HEK293 (cell line): Measurements from ENCODE around the gene OSCP1.

ENCODE experiments used
- FEZF1 ChIP-seq: fragments of 450-650 bp; formaldehyde crosslinking; IDR thresholded peaks from 2 replicates; pipeline ENCODE4 v1.5.1; 2016; ENCODE audit warnings: missing biosample characterization, missing genetic modification characterization
- GLI4 ChIP-seq: fragments of 450-650 bp; formaldehyde crosslinking; IDR thresholded peaks from 2 replicates; pipeline ENCODE4 v1.5.1; 2016; ENCODE audit warnings: missing biosample characterization, missing genetic modification characterization
- KLF7 ChIP-seq: fragments of 450-650 bp; formaldehyde crosslinking; IDR thresholded peaks from 2 replicates; pipeline ENCODE4 v1.5.1; 2016; ENCODE audit warnings: missing biosample characterization, missing genetic modification characterization, borderline replicate concordance
- SCRT1 ChIP-seq: fragments of 450-650 bp; formaldehyde crosslinking; IDR thresholded peaks from 2 replicates; pipeline ENCODE4 v1.5.1; 2016; ENCODE audit warnings: missing biosample characterization, missing genetic modification characterization, borderline replicate concordance
- SP2 ChIP-seq: fragments of 450-650 bp; formaldehyde crosslinking; IDR thresholded peaks from 2 replicates; pipeline ENCODE4 v1.5.1; 2016; ENCODE audit warnings: missing biosample characterization, missing genetic modification characterization
- ZBTB17 ChIP-seq: fragments of 450-650 bp; formaldehyde crosslinking; IDR thresholded peaks from 2 replicates; pipeline ENCODE4 v1.5.1; 2016; ENCODE audit warnings: missing biosample characterization, missing genetic modification characterization
- ZEB2 ChIP-seq: fragments of 450-650 bp; formaldehyde crosslinking; IDR thresholded peaks from 2 replicates; pipeline ENCODE4 v1.5.1; 2016; ENCODE audit warnings: missing biosample characterization, missing genetic modification characterization
- ZNF10 ChIP-seq: fragments of 450-650 bp; formaldehyde crosslinking; IDR thresholded peaks from 2 replicates; pipeline ENCODE4 v1.5.1; 2017; ENCODE audit warnings: missing biosample characterization, missing genetic modification characterization
- ZNF16 ChIP-seq: fragments of 450-650 bp; formaldehyde crosslinking; IDR thresholded peaks from 2 replicates; pipeline ENCODE4 v1.5.1; 2016; ENCODE audit warnings: low read depth, missing biosample characterization, missing genetic modification characterization
- ZNF2 ChIP-seq: fragments of 450-650 bp; formaldehyde crosslinking; IDR thresholded peaks from 2 replicates; pipeline ENCODE4 v1.5.1; 2016; ENCODE audit warnings: missing biosample characterization, missing genetic modification characterization
- ZNF324 ChIP-seq: fragments of 450-650 bp; formaldehyde crosslinking; IDR thresholded peaks from 2 replicates; pipeline ENCODE4 v1.5.1; 2016; ENCODE audit warnings: missing biosample characterization, missing genetic modification characterization
- ZNF394 ChIP-seq: fragments of 450-650 bp; formaldehyde crosslinking; IDR thresholded peaks from 2 replicates; pipeline ENCODE4 v1.5.1; 2016; ENCODE audit warnings: missing biosample characterization, missing genetic modification characterization, mild to moderate bottlenecking, moderate library complexity, borderline replicate concordance
- ZNF561 ChIP-seq: fragments of 450-650 bp; IDR thresholded peaks from 2 replicates; pipeline ENCODE4 v1.5.1; 2018; ENCODE audit warnings: missing biosample characterization, missing genetic modification characterization, borderline replicate concordance
- ZNF571 ChIP-seq: fragments of 450-650 bp; formaldehyde crosslinking; IDR thresholded peaks from 2 replicates; pipeline ENCODE4 v1.5.0; 2017; ENCODE audit warnings: missing biosample characterization, missing genetic modification characterization
- ZNF623 ChIP-seq: fragments of 450-650 bp; formaldehyde crosslinking; IDR thresholded peaks from 2 replicates; pipeline ENCODE4 v1.5.1; 2016; ENCODE audit warnings: missing biosample characterization, missing genetic modification characterization
- ZNF670 ChIP-seq: fragments of 450-650 bp; formaldehyde crosslinking; IDR thresholded peaks from 2 replicates; pipeline ENCODE4 v1.5.1; 2016; ENCODE audit warnings: missing biosample characterization, missing genetic modification characterization, low read depth
- TF ChIP-seq, protein P1 (sequence below): fragments of 450-650 bp; formaldehyde crosslinking; conservative IDR thresholded peaks from 2 replicates; pipeline ENCODE4 v1.5.1; 2016; ENCODE audit warnings: low read depth, missing biosample characterization, missing genetic modification characterization
- TF ChIP-seq, protein P2 (sequence below): fragments of 450-650 bp; formaldehyde crosslinking; IDR thresholded peaks from 2 replicates; pipeline ENCODE4 v1.5.1; 2016; ENCODE audit warnings: missing biosample characterization, missing genetic modification characterization
- TF ChIP-seq, protein P3 (sequence below): fragments of 450-650 bp; formaldehyde crosslinking; IDR thresholded peaks from 2 replicates; pipeline ENCODE4 v1.5.1; 2016; ENCODE audit warnings: missing biosample characterization, missing genetic modification characterization
- TF ChIP-seq, protein P4 (sequence below): fragments of 450-650 bp; formaldehyde crosslinking; IDR thresholded peaks from 2 replicates; pipeline ENCODE4 v1.5.0; 2017; ENCODE audit warnings: missing biosample characterization, missing genetic modification characterization, borderline replicate concordance
- TF ChIP-seq, protein P5 (sequence below): fragments of 450-650 bp; formaldehyde crosslinking; IDR thresholded peaks from 2 replicates; pipeline ENCODE4 v1.5.1; 2016; ENCODE audit warnings: missing biosample characterization, missing genetic modification characterization, borderline replicate concordance

OSCP1 gene

DNA sequence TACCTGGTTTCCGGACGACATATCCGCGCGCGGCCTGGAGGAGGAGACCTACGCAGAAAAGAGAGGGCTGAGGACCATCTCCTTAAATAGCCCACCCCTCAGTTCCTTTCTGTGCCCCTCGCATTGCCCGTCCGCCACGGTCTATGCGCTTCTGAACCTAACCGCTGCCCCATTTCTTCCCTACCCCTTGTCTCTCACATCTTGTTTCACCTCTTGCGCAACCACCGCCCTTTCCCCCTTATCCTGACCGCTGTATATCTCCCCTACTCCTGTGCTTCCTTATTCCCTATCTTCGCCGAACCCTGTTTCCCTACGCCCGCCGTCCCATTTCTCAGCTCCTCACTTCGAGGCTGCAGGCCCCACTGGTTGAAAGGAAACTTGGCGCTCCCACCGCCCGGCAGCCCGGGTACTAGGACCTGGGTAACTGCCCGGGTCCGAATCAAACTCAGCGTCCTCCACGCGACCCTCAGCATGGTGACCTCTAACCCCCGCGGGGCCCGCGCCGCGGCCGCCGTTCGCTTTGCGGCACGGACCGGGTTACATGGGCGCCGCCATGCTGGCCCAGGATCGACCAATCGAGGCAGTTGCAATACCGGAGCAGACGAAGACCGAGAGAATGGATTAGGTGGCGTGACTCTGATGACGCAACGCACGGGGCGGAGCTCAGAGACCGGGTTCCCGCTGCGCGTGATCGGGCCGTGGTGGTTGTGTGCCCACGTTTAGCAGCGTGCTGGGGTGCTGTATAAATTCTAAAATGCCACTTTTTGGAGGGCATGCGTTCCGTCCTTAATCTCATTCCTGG is 13.8 kb upstream of the OSCP1 start, which contains the start of gene MRPS15 (continued):
- TF ChIP-seq, protein P1, sequence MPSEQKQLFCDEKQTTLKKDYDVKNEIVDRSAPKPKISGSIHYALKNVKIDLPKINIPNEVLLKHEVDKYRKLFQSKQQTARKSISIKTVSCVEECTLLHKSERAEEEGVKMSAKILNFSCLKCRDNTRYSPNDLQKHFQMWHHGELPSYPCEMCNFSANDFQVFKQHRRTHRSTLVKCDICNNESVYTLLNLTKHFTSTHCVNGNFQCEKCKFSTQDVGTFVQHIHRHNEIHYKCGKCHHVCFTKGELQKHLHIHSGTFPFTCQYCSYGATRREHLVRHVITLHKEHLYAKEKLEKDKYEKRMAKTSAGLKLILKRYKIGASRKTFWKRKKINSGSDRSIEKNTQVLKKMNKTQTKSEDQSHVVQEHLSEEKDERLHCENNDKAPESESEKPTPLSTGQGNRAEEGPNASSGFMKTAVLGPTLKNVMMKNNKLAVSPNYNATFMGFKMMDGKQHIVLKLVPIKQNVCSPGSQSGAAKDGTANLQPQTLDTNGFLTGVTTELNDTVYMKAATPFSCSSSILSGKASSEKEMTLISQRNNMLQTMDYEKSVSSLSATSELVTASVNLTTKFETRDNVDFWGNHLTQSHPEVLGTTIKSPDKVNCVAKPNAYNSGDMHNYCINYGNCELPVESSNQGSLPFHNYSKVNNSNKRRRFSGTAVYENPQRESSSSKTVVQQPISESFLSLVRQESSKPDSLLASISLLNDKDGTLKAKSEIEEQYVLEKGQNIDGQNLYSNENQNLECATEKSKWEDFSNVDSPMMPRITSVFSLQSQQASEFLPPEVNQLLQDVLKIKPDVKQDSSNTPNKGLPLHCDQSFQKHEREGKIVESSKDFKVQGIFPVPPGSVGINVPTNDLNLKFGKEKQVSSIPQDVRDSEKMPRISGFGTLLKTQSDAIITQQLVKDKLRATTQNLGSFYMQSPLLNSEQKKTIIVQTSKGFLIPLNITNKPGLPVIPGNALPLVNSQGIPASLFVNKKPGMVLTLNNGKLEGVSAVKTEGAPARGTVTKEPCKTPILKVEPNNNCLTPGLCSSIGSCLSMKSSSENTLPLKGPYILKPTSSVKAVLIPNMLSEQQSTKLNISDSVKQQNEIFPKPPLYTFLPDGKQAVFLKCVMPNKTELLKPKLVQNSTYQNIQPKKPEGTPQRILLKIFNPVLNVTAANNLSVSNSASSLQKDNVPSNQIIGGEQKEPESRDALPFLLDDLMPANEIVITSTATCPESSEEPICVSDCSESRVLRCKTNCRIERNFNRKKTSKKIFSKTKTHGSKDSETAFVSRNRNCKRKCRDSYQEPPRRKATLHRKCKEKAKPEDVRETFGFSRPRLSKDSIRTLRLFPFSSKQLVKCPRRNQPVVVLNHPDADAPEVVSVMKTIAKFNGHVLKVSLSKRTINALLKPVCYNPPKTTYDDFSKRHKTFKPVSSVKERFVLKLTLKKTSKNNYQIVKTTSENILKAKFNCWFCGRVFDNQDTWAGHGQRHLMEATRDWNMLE (tag by site-specific recombination), result peak; percentile 81
- TF ChIP-seq ZNF394 (peak; percentile 69), ZNF16 (tag by site-specific recombination) (no peak), GLI4 (tag by site-specific recombination) (0 out of 2 replicates have a peak, but pooled peaks have one; percentile 9), FEZF1 (tag by site-specific recombination) (no peak), ZNF670 (tag by site-specific recombination) (no peak), ZBTB17 (tag by site-specific recombination) (peak; percentile 100), ZEB2 (peak; percentile 99), KLF7 (tag by site-specific recombination) (peak; percentile 59), SP2 (tag by site-specific recombination) (peak; percentile 37), ZNF10 (tag by site-specific recombination) (0 out of 2 replicates have a peak, but pooled peaks have one; percentile 40), ZNF571 (tag by site-specific recombination) (no peak), ZNF324 (peak; percentile 93), ZNF2 (peak; percentile 89; the same call in 1 of the 2 replicates), ZNF623 (peak; percentile 19), SCRT1 (0 out of 2 replicates have a peak, but pooled peaks have one; percentile 20), ZNF561 (peak; percentile 86)
- TF ChIP-seq, protein P2, sequence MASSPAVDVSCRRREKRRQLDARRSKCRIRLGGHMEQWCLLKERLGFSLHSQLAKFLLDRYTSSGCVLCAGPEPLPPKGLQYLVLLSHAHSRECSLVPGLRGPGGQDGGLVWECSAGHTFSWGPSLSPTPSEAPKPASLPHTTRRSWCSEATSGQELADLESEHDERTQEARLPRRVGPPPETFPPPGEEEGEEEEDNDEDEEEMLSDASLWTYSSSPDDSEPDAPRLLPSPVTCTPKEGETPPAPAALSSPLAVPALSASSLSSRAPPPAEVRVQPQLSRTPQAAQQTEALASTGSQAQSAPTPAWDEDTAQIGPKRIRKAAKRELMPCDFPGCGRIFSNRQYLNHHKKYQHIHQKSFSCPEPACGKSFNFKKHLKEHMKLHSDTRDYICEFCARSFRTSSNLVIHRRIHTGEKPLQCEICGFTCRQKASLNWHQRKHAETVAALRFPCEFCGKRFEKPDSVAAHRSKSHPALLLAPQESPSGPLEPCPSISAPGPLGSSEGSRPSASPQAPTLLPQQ (tag by site-specific recombination), result peak; percentile 89
- TF ChIP-seq, protein P3, sequence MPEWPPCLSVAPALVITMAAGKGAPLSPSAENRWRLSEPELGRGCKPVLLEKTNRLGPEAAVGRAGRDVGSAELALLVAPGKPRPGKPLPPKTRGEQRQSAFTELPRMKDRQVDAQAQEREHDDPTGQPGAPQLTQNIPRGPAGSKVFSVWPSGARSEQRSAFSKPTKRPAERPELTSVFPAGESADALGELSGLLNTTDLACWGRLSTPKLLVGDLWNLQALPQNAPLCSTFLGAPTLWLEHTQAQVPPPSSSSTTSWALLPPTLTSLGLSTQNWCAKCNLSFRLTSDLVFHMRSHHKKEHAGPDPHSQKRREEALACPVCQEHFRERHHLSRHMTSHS, result peak; percentile 28
- TF ChIP-seq, protein P4, sequence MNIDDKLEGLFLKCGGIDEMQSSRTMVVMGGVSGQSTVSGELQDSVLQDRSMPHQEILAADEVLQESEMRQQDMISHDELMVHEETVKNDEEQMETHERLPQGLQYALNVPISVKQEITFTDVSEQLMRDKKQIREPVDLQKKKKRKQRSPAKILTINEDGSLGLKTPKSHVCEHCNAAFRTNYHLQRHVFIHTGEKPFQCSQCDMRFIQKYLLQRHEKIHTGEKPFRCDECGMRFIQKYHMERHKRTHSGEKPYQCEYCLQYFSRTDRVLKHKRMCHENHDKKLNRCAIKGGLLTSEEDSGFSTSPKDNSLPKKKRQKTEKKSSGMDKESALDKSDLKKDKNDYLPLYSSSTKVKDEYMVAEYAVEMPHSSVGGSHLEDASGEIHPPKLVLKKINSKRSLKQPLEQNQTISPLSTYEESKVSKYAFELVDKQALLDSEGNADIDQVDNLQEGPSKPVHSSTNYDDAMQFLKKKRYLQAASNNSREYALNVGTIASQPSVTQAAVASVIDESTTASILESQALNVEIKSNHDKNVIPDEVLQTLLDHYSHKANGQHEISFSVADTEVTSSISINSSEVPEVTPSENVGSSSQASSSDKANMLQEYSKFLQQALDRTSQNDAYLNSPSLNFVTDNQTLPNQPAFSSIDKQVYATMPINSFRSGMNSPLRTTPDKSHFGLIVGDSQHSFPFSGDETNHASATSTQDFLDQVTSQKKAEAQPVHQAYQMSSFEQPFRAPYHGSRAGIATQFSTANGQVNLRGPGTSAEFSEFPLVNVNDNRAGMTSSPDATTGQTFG (tag by site-specific recombination), result 0 out of 2 replicates have a peak, but pooled peaks have one; percentile 15
- TF ChIP-seq, protein P5, sequence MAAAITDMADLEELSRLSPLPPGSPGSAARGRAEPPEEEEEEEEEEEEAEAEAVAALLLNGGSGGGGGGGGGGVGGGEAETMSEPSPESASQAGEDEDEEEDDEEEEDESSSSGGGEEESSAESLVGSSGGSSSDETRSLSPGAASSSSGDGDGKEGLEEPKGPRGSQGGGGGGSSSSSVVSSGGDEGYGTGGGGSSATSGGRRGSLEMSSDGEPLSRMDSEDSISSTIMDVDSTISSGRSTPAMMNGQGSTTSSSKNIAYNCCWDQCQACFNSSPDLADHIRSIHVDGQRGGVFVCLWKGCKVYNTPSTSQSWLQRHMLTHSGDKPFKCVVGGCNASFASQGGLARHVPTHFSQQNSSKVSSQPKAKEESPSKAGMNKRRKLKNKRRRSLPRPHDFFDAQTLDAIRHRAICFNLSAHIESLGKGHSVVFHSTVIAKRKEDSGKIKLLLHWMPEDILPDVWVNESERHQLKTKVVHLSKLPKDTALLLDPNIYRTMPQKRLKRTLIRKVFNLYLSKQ, result no peak
